DND-41 (cell line): Measurements from ENCODE around the gene JRKL.

Experiments
- EZH2 ChIP-seq: IDR thresholded peaks from 3 replicates; pipeline ENCODE4 v1.6.1; 2012; ENCODE audit warnings: borderline replicate concordance, low read depth, mild to moderate bottlenecking, moderate library complexity, low read length, inconsistent platforms; ENCODE audit not compliant: severe bottlenecking
- TF ChIP-seq, protein P1 (sequence below): IDR thresholded peaks from 2 replicates; pipeline ENCODE4 v1.5.1; 2012; ENCODE audit warnings: borderline replicate concordance, low read length, moderate library complexity, mild to moderate bottlenecking; ENCODE audit not compliant: poor library complexity, severe bottlenecking; ENCODE audit errors: extremely low read depth

GRCh38 chr11:96397863-96398262 lies 8.1 kb downstream of the JRKL start:
- TF ChIP-seq, protein P1, sequence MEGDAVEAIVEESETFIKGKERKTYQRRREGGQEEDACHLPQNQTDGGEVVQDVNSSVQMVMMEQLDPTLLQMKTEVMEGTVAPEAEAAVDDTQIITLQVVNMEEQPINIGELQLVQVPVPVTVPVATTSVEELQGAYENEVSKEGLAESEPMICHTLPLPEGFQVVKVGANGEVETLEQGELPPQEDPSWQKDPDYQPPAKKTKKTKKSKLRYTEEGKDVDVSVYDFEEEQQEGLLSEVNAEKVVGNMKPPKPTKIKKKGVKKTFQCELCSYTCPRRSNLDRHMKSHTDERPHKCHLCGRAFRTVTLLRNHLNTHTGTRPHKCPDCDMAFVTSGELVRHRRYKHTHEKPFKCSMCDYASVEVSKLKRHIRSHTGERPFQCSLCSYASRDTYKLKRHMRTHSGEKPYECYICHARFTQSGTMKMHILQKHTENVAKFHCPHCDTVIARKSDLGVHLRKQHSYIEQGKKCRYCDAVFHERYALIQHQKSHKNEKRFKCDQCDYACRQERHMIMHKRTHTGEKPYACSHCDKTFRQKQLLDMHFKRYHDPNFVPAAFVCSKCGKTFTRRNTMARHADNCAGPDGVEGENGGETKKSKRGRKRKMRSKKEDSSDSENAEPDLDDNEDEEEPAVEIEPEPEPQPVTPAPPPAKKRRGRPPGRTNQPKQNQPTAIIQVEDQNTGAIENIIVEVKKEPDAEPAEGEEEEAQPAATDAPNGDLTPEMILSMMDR = no peak
- no peak for TF ChIP-seq EZH2
